ENCODE data around the gene WDR70.
"Not testable (repeated sequence)": the region's sequence is repeated elsewhere in the genome, so short reads cannot be mapped to it uniquely, and the experiment has no call there.

Gene WDR70

GRCh38 chr5:37654566-37654965, 275.4 kb downstream of the WDR70 start:
- not testable (repeated sequence) for DNase-seq

GRCh38 chr5:37657046-37657445, 277.9 kb downstream of the WDR70 start:
- no peak for DNase-seq

GRCh38 chr5:37658440-37658839, 279.3 kb downstream of the WDR70 start:
- DNase-seq: no peak

DNA sequence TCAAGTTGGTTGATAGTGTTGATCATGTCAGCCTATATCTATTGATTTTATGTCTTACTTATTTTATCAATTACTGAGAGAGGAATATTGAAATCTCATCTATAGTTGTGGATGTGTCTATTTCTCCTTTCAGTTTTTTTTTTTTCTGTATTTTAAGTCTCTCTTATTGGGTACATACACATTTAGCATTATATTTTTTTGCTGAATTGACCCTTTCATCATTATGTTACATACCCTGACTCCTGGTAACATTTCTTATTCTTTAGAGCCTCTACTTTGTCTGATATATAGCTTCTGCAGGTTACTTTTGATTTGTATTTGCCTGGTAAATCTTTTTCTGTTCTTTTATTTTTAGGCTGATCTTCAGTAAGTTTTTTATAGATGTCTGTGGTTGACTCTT, 281.2 kb downstream of the WDR70 start:
- DNase-seq: no peak

- DNase-seq: no peak
Observed at GRCh38 chr5:37661227-37661920, 282.3 kb downstream of the WDR70 start.

- no peak for DNase-seq
Observed at GRCh38 chr5:37661951-37662350, 282.8 kb downstream of the WDR70 start.

DNA sequence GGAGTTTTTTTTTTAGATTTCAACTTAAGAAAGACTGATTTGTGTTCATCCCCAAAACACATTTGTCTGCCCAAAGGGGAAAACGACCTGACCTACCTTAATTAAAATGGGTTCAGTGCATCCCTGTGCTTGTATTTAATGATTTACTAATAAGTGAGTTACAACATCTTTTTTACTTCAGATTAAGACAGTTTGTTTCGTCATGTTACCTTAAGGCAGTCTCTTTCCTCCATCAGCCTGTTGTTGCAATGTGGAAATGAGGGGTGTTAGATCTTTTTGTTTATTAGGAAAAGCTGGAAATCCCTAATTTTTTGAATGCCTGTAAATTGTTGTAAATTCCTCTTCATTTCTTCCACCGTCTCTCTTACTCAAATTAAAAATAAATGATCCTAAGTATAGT, 283.2 kb downstream of the WDR70 start:
- DNase-seq: no peak

- DNase-seq: no peak
Observed at GRCh38 chr5:37662789-37663485, 283.8 kb downstream of the WDR70 start.

- DNase-seq: no peak
Observed at GRCh38 chr5:37663538-37663937, 284.4 kb downstream of the WDR70 start.

DNA sequence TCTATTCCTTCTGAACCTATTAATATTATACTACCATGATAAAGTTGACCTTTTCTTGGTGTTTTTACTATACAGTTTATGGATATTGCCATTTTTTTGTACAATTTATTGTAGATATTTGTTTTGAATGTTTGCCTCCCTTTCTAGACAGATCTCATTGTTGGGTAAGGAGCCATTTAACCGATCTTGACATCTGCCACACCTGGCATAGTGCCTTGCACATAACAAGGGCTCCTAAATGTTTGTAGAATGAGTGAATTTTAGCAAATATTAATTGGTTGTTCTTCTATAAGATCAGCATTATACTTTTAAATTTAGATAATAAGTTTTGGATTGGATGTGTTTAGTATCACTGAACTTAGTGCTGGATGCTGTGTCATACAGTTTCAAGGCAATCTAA, 285.4 kb downstream of the WDR70 start:
- no peak for DNase-seq

GRCh38 chr5:37665272-37665671, 286.2 kb downstream of the WDR70 start:
- DNase-seq: no peak

DNA sequence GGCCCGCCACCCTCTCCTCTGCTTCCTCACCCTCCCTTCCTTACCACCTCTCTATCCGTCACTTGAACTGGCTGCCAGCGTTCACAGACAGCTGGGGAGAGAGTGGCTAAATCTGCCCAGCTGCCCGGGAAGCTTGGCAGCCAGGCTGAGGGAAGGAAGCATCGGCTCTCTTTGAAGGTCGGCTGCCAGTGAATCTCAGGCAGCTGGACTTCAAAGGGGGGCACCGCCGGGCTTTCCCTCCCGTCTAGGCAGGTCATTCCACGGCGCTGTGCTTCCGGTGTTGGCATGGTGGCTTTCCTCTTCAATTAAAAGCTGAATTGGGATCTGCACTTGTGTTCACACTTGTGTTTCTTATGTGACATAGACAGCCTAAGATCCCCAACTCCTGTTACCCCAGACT, 286.8 kb downstream of the WDR70 start:
- no peak for DNase-seq

GRCh38 chr5:37667430-37667829, 288.3 kb downstream of the WDR70 start:
- no peak for DNase-seq

DNA sequence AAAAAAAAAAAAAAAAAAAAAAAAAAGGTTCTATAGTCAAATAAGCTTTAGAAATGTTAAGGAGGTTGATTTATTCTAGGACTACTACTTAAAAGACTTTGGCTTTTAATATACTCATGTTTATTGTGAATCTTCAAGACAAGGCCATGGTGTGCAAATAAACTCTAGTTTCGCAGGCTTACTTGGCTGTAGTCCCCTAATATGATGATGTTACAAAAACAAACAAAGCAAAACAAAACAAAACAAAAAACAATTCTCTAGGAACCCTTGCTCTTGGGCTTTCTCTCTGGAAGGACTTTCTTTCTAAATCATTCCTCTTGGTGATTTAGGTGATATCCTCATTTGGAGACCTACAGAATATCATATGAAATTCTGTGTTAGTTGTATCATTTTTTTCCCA, 288.7 kb downstream of the WDR70 start:
- DNase-seq: no peak

DNA sequence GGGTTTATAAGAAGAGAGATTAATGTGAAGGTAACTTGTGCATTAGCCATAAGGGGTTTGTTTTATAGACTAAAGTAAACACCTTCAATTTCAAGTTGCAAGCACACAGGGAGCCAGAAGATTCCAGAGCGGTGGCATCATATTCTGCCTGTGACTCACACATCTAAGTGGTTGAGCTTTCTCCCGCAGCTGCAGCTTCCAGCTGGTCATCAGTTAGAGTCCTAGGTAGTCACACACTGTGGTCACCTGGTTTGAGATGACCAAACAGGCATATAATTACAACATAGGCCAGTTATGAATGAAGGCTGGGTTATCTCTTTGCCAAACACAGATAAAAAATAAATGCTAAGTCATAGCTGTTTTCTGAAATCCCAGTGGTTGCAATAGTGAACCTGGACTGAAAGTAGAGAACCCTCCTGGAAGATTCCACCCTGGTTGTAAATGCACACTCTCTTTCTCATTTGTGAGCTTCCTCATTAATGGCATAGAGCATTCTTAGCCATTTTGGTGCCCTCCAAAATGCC, 289.5 kb downstream of the WDR70 start:
- DNase-seq: no peak

DNA sequence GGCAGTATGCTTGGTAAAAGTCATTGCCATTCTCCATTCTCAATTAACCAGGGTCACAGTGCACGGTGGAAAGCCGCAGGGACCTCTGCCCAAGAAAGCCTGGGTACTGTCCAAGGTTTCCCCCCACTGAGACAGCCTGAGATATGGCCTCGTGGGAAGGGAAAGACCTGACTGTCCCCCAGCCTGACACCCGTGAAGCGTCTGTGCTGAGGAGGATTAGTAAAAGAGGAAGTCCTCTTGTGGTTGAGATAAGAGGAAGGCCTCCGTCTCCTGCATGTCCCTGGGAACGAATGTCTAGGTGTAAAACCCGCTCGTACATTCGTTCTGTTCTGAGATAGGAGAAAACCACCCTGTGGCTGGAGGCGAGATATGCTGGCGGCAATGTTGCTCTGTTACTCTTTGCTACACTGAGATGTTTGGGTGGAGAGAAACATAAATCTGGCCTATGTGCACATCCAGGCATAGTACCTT, 293.0 kb downstream of the WDR70 start:
- not testable (repeated sequence) for DNase-seq

DNA sequence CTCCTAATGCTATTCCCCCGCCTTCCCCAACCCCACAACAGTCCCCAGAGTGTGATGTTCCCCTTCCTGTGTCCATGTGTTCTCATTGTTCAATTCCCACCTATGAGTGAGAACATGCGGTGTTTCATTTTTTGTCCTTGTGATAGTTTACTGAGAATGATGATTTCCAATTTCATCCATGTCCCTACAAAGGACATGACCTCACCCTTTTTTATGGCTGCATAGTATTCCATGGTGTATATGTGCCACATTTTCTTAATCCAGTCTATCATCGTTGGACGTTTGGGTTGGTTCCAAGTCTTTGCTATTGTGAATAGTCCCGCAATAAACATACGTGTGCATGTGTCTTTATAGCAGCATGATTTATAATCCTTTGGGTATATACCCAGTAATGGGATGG, 295.2 kb downstream of the WDR70 start:
- DNase-seq: not testable (repeated sequence)

DNA sequence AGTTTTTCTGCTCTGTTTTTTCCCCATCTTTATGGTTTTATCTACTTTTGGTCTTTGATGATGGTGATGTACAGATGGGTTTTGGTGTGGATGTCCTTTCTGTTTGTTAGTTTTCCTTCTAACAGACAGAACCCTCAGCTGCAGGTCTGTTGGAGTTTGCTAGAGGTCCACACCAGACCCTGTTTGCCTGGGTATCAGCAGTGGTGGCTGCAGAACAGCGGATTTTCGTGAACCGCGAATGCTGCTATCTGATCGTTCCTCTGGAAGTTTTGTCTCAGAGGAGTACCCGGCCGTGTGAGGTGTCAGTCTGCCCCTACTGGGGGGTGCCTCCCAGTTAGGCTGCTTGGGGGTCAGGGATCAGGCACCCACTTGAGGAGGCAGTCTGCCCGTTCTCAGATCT, 300.2 kb downstream of the WDR70 start:
- DNase-seq: not testable (repeated sequence)

GRCh38 chr5:37679903-37680302, 300.8 kb downstream of the WDR70 start:
- DNase-seq: not testable (repeated sequence)

DNA sequence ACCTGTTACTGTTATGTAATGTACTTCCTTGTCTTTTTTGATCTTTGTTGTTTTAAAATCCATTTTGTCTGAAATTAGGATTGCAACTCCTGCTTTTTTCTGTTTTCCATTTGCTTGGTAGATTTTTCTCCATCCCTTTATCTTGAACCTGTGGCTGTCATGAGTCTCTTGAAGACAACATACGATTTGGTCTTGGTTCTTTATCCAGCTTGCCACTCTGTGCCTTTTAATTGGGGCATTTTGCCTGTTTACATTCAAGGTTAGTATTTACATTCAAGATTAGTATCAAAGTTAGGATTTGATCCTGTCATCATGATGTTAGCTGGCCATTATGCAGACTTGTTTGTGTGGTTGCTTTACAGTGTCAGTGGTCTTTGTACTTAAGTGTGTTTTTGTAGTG, 304.0 kb downstream of the WDR70 start:
- DNase-seq: no peak

GRCh38 chr5:37685211-37685610, 306.1 kb downstream of the WDR70 start:
- no peak for DNase-seq

- no peak for DNase-seq
Observed at GRCh38 chr5:37685816-37686215, 306.7 kb downstream of the WDR70 start.

DNA sequence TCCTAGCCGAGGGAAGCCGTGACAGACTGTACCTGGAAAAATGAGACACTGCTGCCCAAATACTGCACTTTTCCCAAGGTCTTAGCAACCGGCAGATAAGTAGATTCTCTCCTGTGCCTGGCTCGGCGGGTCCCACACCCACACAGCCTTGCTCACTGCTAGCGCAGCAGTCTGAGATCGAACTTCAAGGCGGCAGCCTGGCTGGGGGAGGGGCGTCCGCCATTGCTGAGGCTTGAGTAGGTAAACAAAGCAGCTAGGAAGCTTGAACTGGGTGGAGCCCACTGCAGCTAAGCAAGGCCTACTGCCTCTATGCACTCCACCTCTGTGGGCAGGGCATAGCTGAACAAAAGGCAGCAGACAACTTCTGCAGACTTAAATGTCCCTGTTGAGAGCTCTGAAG, 309.8 kb downstream of the WDR70 start:
- DNase-seq: not testable (repeated sequence)

- DNase-seq: not testable (repeated sequence)
Observed at GRCh38 chr5:37694333-37694732, 315.2 kb downstream of the WDR70 start.
